Natural killer cell (primary cell): ENCODE measurements around the gene TRPC4. TPM values are rescaled to one million over a fixed set of nuclear protein-coding genes. Genes with fewer than 3 reads are reported as not detected.

Experiments
- ATAC-seq, 3 donors: fragments of 150-1000 bp in 2 of 3; fragments of 200-7000 bp in 1 of 3; cut with Tn5 transposase; 1 replicate in 1 of 3; 2 replicates in 2 of 3; pipeline ENCODE4 v1.10.0; 2021; ENCODE audit warnings: mild to moderate bottlenecking in 2 of 3, moderate library complexity in 2 of 3
- DNase-seq, 2 donors: peaks; one replicate each; pipeline versions ENCODE4 v3.0.0 to v3.0.0-alpha.2; 2013 to 2021; ENCODE audit warnings: mixed read lengths in 1 of 2
- H3K27ac ChIP-seq: one replicate; pipeline ENCODE4 v1.5.1; 2013; ENCODE audit warnings: mild to moderate bottlenecking, low read length
- H3K27me3 ChIP-seq: one replicate; pipeline ENCODE4 v1.6.1; 2013; ENCODE audit warnings: low read length; ENCODE audit not compliant: control insufficient read depth, insufficient read depth
- H3K36me3 ChIP-seq: one replicate; pipeline ENCODE4 v1.6.1; 2013; ENCODE audit warnings: low read length; ENCODE audit not compliant: control insufficient read depth, insufficient read depth
- H3K4me1 ChIP-seq: one replicate; pipeline ENCODE4 v1.6.1; 2013; ENCODE audit warnings: low read length; ENCODE audit not compliant: control insufficient read depth, insufficient read depth
- H3K4me3 ChIP-seq: one replicate; pipeline ENCODE4 v1.5.1; 2013; ENCODE audit warnings: low read length
- H3K9me3 ChIP-seq: one replicate; pipeline ENCODE4 v1.6.1; 2013; ENCODE audit warnings: low read length; ENCODE audit not compliant: control insufficient read depth, insufficient read depth
- H3K27ac Mint-ChIP-seq, 2 donors: one replicate each; pipeline ENCODE4 v1.8.0; 2022; ENCODE audit warnings: mild to moderate bottlenecking in 2 of 2, mixed read lengths in 2 of 2, moderate library complexity in 1 of 2
- H3K27me3 Mint-ChIP-seq, 2 donors: one replicate each; pipeline ENCODE4 v1.8.0; 2022; ENCODE audit warnings: low read depth in 2 of 2, mixed read lengths in 2 of 2
- H3K36me3 Mint-ChIP-seq: one replicate; pipeline ENCODE4 v1.8.0; 2022; ENCODE audit warnings: mixed read lengths
- H3K4me1 Mint-ChIP-seq, 2 donors: one replicate each; pipeline ENCODE4 v1.8.0; 2022; ENCODE audit warnings: mixed read lengths in 2 of 2
- H3K4me3 Mint-ChIP-seq: one replicate; pipeline ENCODE4 v1.8.0; 2022; ENCODE audit warnings: mild to moderate bottlenecking, moderate library complexity, mixed read lengths
- H3K9me3 Mint-ChIP-seq, 2 donors: one replicate each; pipeline ENCODE4 v1.8.0; 2022; ENCODE audit warnings: mixed read lengths in 2 of 2
- CTCF ChIP-seq: fragments of 200-600 bp; IDR thresholded peaks from one replicate; pipeline ENCODE4 v1.8.0; 2022; ENCODE audit warnings: antibody characterized with exemption
- WGBS: methylation state at CpG from one replicate; pipeline ENCODE4 v1.1.7; 2013; ENCODE audit warnings: missing lambda C conversion rate; ENCODE audit not compliant: insufficient coverage; 5-methylcytosine and 5-hydroxymethylcytosine counted together
- intact Hi-C: fragments of 100-400 bp; cut with micrococcal nuclease; formaldehyde crosslinking; loops from one replicate; pipeline ENCODE4 v1.14.2; 2022
- total RNA-seq, 4 donors: library from RNA; stranded (reverse); fragments of 120-200 nt in 1 of 4; gene quantifications; one replicate each; pipeline versions ENCODE4 v1.2.3 to v1.2.4, GENCODE V29; 2013 to 2022

TRPC4 gene
- total RNA-seq, 3 donors from 2014 or later (not counting 1 experiment from before 2014, with no cell fraction given), result not detected

- H3K36me3 Mint-ChIP-seq, result peaks cover 6% of the 10 kb centered on the region
- no peaks in the 10 kb centered on the region for H3K4me1 ChIP-seq
- ATAC-seq, result no peak
- no peak for TF ChIP-seq CTCF
- no peak for DNase-seq
- intact Hi-C loops, result no loop called here
- no peak overlapping the region for H3K4me3 ChIP-seq
- no peaks in the 10 kb centered on the region for H3K9me3 ChIP-seq
- H3K4me1 Mint-ChIP-seq, result no peaks in the 10 kb centered on the region
- H3K27ac Mint-ChIP-seq, result no peak overlapping the region
- WGBS, result 84% methylated on average over 5 of the region's 5 CpGs
- H3K27me3 Mint-ChIP-seq, result no peaks in the 10 kb centered on the region
- H3K27me3 ChIP-seq, result no peaks in the 10 kb centered on the region
- H3K27ac ChIP-seq, result no peak overlapping the region
- H3K36me3 ChIP-seq, result no peaks in the 10 kb centered on the region
- H3K4me3 Mint-ChIP-seq, result no peak overlapping the region
- H3K9me3 Mint-ChIP-seq, result peaks cover 10% of the 10 kb centered on the region in 2 donors
These were observed 184.4 kb downstream of the TRPC4 start for GRCh38 chr13:37685206-37685605.

DNA sequence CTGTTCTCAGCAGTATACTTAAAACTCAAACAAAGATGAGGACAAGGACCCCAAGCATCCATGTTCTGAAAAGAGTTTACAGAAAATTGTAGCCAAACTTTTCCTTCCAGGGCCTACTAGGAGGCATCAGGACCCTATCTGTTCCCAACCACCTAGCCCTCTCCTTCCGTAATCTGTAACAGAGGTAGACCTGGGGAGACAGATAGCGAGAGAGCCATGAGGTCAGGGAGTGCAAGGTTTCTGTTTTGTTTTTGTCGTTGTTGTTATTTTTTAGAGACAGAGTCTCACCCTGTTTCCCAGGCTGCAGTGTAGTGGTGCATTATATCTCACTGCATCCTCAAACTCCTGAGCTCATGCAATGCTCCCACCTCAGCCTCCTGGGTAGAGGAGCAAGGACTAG, 187.1 kb downstream of the TRPC4 start:
- Histone ChIP-seq H3K9me3 (no peaks in the 10 kb centered on the region), H3K4me1 (no peaks in the 10 kb centered on the region), H3K4me3 (no peak overlapping the region), H3K36me3 (no peaks in the 10 kb centered on the region), H3K27ac (no peak overlapping the region), H3K27me3 (no peaks in the 10 kb centered on the region)
- no peak for TF ChIP-seq CTCF
- Mint-ChIP-seq H3K4me3 (no peak overlapping the region), H3K4me1 (no peaks in the 10 kb centered on the region), H3K9me3 (peaks cover 7 to 9% of the 10 kb centered on the region in 2 donors), H3K27me3 (no peaks in the 10 kb centered on the region), H3K27ac (no peak overlapping the region), H3K36me3 (peaks cover under 1% of the 10 kb centered on the region)
- intact Hi-C loops, result no loop called here
- WGBS, result 86% methylated on average over 1 of the region's 3 CpGs
- ATAC-seq (no peak), DNase-seq (no peak)

GRCh38 chr13:37681281-37682032, 188.1 kb downstream of the TRPC4 start:
- Mint-ChIP-seq H3K27ac (no peak overlapping the region), H3K4me1 (no peaks in the 10 kb centered on the region), H3K36me3 (no peaks in the 10 kb centered on the region), H3K27me3 (no peaks in the 10 kb centered on the region), H3K4me3 (no peak overlapping the region), H3K9me3 (peaks cover 5 to 7% of the 10 kb centered on the region in 2 donors)
- H3K27me3 ChIP-seq, result no peaks in the 10 kb centered on the region
- H3K27ac ChIP-seq, result no peak overlapping the region
- no peaks in the 10 kb centered on the region for H3K9me3 ChIP-seq
- TF ChIP-seq CTCF, result no peak
- intact Hi-C loops, result no loop called here
- H3K4me1 ChIP-seq, result no peaks in the 10 kb centered on the region
- H3K4me3 ChIP-seq, result no peak overlapping the region
- no peaks in the 10 kb centered on the region for H3K36me3 ChIP-seq
- WGBS, result 48% methylated on average over 5 of the region's 6 CpGs
- DNase-seq (no peak), ATAC-seq (no peak)

DNA sequence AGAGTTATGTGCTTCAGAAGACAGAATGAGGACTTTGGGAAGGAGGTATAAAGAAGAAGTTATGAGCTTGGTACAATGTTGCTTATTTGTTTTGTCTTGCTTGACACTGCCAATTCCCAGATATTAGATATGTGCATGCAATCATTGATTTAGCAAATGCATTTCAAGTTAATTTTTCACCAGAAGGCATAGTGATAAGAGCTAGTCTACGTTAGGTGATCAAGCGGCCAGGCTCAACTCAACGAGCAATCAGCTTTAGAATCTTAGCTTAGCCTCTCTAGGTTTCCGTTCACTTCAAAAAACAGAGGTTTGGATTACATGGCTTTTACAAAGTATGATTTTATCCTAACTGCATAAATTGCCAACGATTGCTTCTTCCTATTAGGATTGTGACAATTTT, 189.4 kb downstream of the TRPC4 start:
- H3K9me3 Mint-ChIP-seq, result peaks cover 0 to 2% of the 10 kb centered on the region in 2 donors
- H3K4me3 Mint-ChIP-seq, result no peak overlapping the region
- ATAC-seq, result no peak

More for the DNA sequence above, 189.4 kb downstream of the TRPC4 start:
- no peak overlapping the region for H3K27ac ChIP-seq
- H3K4me1 ChIP-seq, result no peaks in the 10 kb centered on the region
- H3K36me3 ChIP-seq, result no peaks in the 10 kb centered on the region
- no peaks in the 10 kb centered on the region for H3K4me1 Mint-ChIP-seq
- H3K36me3 Mint-ChIP-seq, result no peaks in the 10 kb centered on the region
- no peaks in the 10 kb centered on the region for H3K27me3 ChIP-seq
- 89% methylated on average over 5 of the region's 5 CpGs for WGBS
- H3K9me3 ChIP-seq, result no peaks in the 10 kb centered on the region
- no peak for DNase-seq
- H3K27ac Mint-ChIP-seq, result no peak overlapping the region
- intact Hi-C loops, result no loop called here
- H3K27me3 Mint-ChIP-seq, result no peaks in the 10 kb centered on the region
- no peak overlapping the region for H3K4me3 ChIP-seq
- TF ChIP-seq CTCF, result no peak
